Suppressor macrophage (primary cell): Measurements from ENCODE around the gene SCT.
"Not testable (repeated sequence)": the region's sequence is repeated elsewhere in the genome, so short reads cannot be mapped to it uniquely, and the experiment has no call there.

Experiments
- DNase-seq, 4 experiments: peaks; one replicate each; pipeline ENCODE4 v3.0.0-alpha.2; 2020 to 2022
- total RNA-seq, 17 experiments: gene quantifications; one replicate each; lab custom pipeline; 2026; ENCODE audit warnings: mixed read lengths in 6 of 17, inconsistent platforms in 3 of 17; lab: John Stamatoyannopoulos, UW

Gene SCT
- total RNA-seq, result 0 to 0.55 (median 0) reads per million in 17 experiments

- no peak for DNase-seq
Observed at GRCh38 chr11:626475-627307, at the start of gene SCT. TSS of gene SCT (minus strand) at chr11:627181. CDS start at chr11:627143, 38 bp downstream.

GRCh38 chr11:674406-674805 is 47.4 kb upstream of the SCT start:
- no peak for DNase-seq

- DNase-seq, result no peak
Observed at GRCh38 chr11:673866-674265, 46.9 kb upstream of the SCT start.

- DNase-seq, result peak; percentile 8 to 44 (median 32)
Observed at GRCh38 chr11:665704-666281, 38.8 kb upstream of the SCT start.

- no peak for DNase-seq
Observed at GRCh38 chr11:665062-665703, 38.2 kb upstream of the SCT start.

GRCh38 chr11:662689-663274 is 35.8 kb upstream of the SCT start:
- DNase-seq, result peak; percentile 65 to 79 (median 68)

GRCh38 chr11:660681-661444 is 33.9 kb upstream of the SCT start:
- DNase-seq, result no peak

GRCh38 chr11:660281-660680 is 33.3 kb upstream of the SCT start:
- no peak for DNase-seq

GRCh38 chr11:659532-660085 is 32.6 kb upstream of the SCT start:
- DNase-seq, result no peak

GRCh38 chr11:657691-658126 is 30.7 kb upstream of the SCT start:
- DNase-seq, result no peak

- DNase-seq, result no peak
Observed at GRCh38 chr11:656866-657265, 29.9 kb upstream of the SCT start.

- no peak for DNase-seq
Observed at GRCh38 chr11:656426-656825, 29.4 kb upstream of the SCT start.

- no peak for DNase-seq
Observed at GRCh38 chr11:655036-655726, 28.2 kb upstream of the SCT start.

- DNase-seq, result not testable (repeated sequence)
Observed at GRCh38 chr11:654444-654843, 27.5 kb upstream of the SCT start.

- DNase-seq, result no peak
Observed at GRCh38 chr11:653837-654236, 26.9 kb upstream of the SCT start.

- DNase-seq, result peak; percentile 38 to 73 (median 56)
Observed at GRCh38 chr11:653136-653535, 26.2 kb upstream of the SCT start.

- no peak for DNase-seq
Observed at GRCh38 chr11:650482-650881, 23.5 kb upstream of the SCT start.

GRCh38 chr11:647672-648158 is 20.7 kb upstream of the SCT start:
- DNase-seq, result not testable (repeated sequence)

GRCh38 chr11:646214-646613 is 19.2 kb upstream of the SCT start:
- DNase-seq, result no peak

- no peak for DNase-seq
Observed at GRCh38 chr11:645536-645935, 18.6 kb upstream of the SCT start.
